Measurements from ENCODE around the gene TECPR2. TPM values are rescaled to one million over a fixed set of nuclear protein-coding genes. Genes with fewer than 3 reads are reported as not detected.

Gene TECPR2
- total and polyA plus RNA-seq, 2 of the 13 experiments (the other 11 are each of a cell fraction or from before 2014, with no cell fraction given), result 3.5 to 5.7 TPM

- TF ChIP-seq SP1 (IDR thresholded peaks at IDR 0.05) (no peak), SP1 (CRISPR knock-in tag; IDR thresholded peaks at IDR 0.05) (0 out of 2 replicates have a peak, but pooled peaks have one; percentile 10), ISL2 (CRISPR knock-in tag; IDR thresholded peaks at IDR 0.05) (0 out of 2 replicates have a peak, but pooled peaks have one; percentile 20), ZNF350 (CRISPR knock-in tag; IDR thresholded peaks at IDR 0.05; ENCODE audit: borderline replicate concordance, low read depth) (peak; percentile 32; the same call in 1 of the 2 replicates), ZIK1 (CRISPR knock-in tag; IDR thresholded peaks at IDR 0.05; ENCODE audit: borderline replicate concordance, low read depth) (no peak), DRAP1 (CRISPR knock-in tag; IDR thresholded peaks at IDR 0.05) (peak; percentile 35; the same call in 1 of the 2 replicates), ZNF550 (CRISPR knock-in tag; IDR thresholded peaks at IDR 0.05; ENCODE audit: borderline replicate concordance) (no peak), SRSF4 (IDR thresholded peaks at IDR 0.05; ENCODE audit: low read depth, low read length, poor library complexity, severe bottlenecking) (no peak), ZNF546 (CRISPR knock-in tag; conservative IDR thresholded peaks at IDR 0.05) (no peak), AGO2 (optimal IDR thresholded peaks at IDR 0.05; ENCODE audit: low read depth, low read length) (peak; percentile 53), IKZF4 (CRISPR knock-in tag; IDR thresholded peaks at IDR 0.05; ENCODE audit: borderline replicate concordance, low read depth, not compliant biosample characterization) (peak; percentile 13), ATF2 (CRISPR knock-in tag; IDR thresholded peaks at IDR 0.05) (peak; percentile 21; the same call in 1 of the 2 replicates), NCOA5 (CRISPR knock-in tag; IDR thresholded peaks at IDR 0.05) (no peak), XRCC5 (optimal IDR thresholded peaks at IDR 0.05; ENCODE audit: low read length) (peak; percentile 12), ZNF703 (CRISPR knock-in tag; IDR thresholded peaks at IDR 0.05; ENCODE audit: borderline replicate concordance) (0 out of 2 replicates have a peak, but pooled peaks have one; percentile 13), NFRKB (IDR thresholded peaks at IDR 0.05) (no peak), ZC3H4 (CRISPR knock-in tag; IDR thresholded peaks at IDR 0.05; ENCODE audit: borderline replicate concordance) (peak; percentile 25; the same call in 1 of the 2 replicates), ZNF331 (CRISPR knock-in tag; IDR thresholded peaks at IDR 0.05) (peak; percentile 58; the same call in 1 of the 2 replicates), CBX5 (CRISPR knock-in tag; IDR thresholded peaks at IDR 0.05; ENCODE audit: borderline replicate concordance) (no peak), ZFP91 (CRISPR knock-in tag; IDR thresholded peaks at IDR 0.05; ENCODE audit: borderline replicate concordance) (peak; percentile 63), TFE3 (CRISPR knock-in tag; IDR thresholded peaks at IDR 0.05) (peak; percentile 41; the same call in 1 of the 2 replicates), DNMT3B (CRISPR knock-in tag; conservative IDR thresholded peaks at IDR 0.05) (no peak), PHF8 (CRISPR knock-in tag; IDR thresholded peaks at IDR 0.05) (peak; percentile 67), ZNF572 (CRISPR knock-in tag; IDR thresholded peaks at IDR 0.05) (0 out of 2 replicates have a peak, but pooled peaks have one; percentile 26), ZNF605 (CRISPR knock-in tag; IDR thresholded peaks at IDR 0.05) (peak; percentile 72; the same call in 1 of the 2 replicates)
Observed at GRCh38 chr14:102545461-102546265, 182.9 kb downstream of the TECPR2 start (continued).
